Activated T-cell treated with anti-CD3 and anti-CD28 coated beads for 24 hours (primary cell): ENCODE measurements around the gene DCTN3.

Experiments
- DNase-seq: peaks from one replicate; pipeline ENCODE4 v3.0.0-alpha.2; 2020; ENCODE audit warnings: low read depth

DCTN3 gene

DNA sequence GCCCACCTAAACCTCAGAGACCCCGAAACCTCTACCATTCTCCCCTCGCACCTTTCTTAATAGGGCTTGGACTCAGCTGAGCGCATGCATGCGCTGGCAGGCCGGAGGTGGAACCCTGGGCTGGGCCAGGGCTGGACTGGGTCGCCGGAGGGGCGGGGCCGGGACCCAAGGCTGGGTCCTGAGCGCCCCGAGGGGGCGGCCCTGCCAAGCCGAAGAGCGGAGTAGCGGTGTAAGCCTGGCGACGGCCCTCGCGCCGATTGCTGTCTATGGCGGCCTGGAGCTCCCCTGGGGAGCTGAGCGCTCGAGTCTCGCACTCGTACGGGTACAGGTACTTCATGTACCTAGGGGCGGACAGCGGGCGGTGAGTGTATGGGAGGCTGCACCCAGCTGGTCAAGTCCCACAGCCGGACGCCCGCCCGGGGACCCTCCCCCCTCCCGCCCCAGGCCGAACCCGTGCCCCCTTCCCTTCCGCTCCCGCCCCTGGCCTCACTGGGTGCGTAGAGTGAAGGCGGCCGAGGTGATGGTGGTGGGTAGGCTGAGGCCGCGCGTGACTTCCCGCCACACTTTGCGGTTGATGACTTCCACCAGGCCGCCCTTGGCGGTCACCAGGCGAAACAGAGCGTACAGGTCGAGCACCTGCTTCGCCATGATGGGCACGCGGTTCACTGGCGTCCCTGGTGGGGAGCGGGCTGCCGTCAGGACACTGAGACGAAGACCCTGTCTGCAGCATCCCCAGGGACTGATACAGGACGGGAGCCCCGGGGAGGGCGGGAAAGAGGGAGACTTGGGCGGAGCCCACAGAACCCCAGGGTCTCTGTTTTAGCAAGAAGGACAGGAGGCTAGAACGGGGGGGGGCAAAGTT, 3.3 kb upstream of the DCTN3 start:
- no peak for DNase-seq

DNA sequence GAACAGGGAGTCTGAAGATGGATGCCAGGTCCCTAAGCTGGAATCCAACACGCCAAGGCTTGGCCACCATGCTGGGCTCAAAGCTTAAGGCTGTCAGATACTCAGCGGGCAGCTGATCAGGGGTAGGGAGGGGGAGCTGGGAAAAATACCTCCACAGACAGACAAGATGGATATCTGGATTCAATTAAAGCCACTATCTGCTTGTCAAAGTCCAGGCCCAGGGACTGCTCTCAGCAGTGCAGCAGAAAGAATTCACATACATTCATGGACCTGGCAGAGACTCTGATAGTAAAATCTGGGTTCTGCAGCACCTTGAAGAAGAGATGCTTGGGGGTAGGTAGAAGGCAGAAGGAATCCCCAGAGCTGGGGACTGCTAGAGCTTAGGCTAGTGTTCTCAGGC, 5.2 kb downstream of the DCTN3 start:
- DNase-seq: no peak

DNA sequence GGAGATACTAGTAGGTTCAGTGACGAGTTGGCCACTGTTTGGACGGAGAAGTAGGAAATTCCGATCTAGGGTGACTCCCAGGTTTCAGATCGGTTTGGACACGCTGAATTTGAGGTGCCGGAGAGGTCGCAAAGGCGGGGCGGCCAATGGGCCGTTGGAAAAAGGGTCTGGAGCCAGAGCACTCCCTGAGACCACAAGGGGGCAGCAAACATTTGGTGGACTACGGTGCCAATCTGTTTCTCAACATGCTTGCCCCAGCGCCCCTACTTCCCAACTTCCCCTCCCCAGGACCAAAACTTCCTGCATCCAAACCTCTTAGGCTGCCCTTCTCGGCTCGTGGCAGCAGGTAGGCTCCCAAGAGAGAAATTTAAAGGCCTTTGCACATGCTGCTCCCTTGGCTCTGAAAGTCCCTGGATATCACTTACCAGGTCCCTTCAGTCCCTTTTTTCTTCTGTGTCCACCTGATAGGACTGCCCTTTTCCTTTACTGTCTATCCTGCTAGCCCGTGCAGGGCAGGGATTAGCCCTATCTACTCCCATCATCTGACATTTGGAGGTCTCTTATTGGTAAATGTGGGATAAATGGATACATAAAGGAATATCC, 7.4 kb downstream of the DCTN3 start:
- DNase-seq: peak; percentile 63

DNA sequence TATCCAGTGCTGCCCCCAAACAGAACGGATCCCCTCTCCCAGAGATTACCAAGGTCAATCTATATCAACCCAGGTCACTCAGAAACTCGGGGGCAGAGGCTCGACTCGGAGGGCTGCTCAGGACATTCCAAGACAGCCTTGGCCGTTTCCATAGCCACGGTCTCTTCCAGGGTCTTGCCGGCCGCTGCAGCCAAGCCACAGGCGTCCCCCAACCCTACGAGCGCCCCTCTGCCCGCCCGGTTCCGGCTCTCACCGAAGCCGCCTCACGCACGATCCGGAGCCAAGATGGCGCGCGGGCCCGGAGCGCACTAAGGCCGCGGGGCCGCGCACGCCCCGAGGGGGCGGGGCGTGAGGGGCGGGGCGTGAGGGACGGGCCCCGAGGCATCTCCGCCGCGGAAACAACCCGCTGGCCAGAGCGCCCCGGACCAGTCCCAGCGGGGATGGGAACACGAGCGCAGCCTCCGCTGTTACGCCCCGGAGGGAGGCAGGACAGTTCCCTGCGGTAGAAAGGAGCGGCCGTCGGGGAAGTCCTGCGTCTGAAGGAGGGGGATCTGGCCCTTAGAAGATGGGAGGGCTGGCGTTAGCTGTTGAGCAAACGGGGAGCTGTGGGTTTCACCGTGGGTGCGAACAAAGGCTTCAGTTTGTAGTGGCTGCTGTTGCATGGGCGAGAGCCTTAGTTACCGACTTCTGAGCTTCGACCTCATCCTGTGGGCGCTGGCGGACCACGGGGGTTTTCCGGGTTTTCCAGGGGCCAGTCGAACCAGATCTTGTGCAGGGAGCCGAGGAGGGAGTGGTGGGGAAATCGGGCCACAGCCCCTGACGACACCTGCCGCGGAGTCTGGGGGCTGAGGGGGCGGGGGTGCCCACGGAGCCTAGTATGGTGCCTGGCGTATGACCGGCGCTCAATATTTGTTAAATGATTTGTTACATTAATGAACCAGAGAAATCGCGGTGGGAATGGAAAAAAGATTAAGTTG, 8.2 kb downstream of the DCTN3 start, which contains the start of gene RPP25L:
RPP25L (minus strand) TSS at position 287 of the 977 bp plus-strand sequence. CDS start 801 bp downstream, outside the sequence.
- DNase-seq: peak; percentile 83

DNA sequence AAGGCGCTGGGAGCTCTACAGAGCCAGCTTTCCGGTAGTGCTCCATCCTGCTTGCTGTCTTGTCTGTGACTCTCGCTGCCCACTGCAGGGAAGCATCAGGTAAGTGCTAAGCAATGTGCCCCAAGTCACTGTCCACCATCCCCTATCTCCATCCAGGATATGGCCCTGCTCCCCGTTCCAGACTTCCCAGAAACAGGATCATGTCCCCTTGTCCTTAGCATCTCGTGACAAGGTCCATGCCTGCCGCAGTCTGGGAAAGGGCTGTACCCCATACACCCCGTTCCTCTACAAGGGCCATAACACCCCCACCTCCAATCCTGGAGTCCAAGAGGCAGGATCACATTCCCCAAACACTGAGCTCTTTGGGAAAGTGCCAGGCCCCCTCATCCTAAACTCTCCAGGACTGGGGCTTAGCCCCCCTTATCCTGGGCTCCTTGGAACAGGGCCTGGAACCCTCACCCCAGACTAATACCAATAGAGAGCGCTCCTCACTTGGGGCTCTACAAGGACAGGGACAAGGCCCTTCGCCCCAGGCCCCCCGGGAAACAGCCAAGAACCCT, 9.0 kb downstream of the DCTN3 start:
- DNase-seq: no peak

DNA sequence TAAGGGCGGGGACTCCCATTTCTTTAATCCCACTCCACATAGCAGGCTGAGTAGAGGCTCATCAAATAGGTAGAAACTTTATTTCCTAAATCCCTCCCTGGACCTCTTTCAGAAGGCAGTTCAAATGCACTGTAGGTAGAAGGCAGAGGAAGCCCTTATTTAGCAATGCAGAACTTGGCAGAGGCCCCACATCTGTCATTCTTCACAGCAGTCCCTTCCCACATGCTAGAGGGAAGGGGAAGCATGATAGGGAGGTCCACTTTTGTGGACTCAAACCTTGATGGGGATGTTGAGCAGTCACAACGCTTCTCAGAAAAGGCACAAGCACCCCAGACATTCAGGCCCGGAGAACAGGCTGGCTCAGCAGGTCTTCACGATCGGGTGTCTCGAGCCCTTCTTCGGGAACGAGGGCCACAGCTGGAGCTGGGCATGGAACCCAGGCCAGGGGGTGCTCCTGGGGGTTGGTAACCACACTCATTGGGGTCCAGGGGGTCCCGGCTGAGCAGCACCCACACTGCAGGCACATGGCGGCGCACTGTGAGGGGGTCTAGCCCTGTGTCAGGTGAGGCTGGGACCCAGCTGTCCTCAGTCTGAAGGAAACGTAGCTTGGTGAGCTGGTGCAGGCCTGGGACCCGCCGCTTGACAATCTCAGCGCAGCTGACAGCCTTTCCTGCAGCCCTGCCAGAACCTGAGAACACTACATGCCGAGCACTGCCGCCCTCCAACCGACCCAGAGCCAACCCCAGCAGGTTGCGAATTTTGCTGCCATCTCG, 9.7 kb downstream of the DCTN3 start:
- DNase-seq: no peak

DNA sequence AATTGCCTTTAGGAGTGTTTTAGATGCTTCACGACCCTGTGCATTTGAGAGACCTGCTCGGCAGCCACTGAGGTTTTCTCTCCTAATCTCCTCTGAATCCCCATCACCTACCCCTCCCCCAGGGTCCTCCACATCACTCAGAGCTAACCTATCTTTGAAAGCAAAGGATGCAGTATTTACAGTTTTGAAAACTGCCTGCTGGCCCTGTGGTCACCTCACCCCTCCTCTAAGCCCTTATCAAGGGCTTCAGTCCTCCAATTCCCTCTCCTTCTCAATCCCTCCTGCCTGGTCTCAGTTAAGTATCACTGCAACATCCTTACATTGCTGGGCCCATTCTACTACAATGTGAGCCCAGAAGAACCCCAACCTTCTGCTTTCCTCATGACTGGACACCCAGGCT, 13.0 kb downstream of the DCTN3 start:
- no peak for DNase-seq

DNA sequence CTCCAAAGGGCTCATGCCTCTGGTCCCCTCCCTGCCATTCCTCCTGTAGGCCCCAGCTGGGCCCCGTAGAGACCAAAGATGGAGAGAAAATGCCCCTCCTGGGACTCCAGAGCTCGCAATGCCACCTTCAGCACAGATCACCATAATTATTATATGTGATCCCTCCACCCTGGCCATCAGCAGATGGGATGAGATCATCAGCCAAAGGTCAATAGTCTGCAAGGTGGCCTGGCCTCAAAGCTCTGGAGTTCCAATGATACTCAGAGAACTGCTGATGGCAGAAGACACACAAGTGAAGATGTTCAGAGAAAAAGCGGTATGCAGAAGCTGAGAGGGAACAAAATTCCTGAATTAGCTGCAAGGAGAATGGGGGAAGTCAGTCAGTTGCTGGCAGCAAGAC, 13.4 kb downstream of the DCTN3 start:
- DNase-seq: no peak

DNA sequence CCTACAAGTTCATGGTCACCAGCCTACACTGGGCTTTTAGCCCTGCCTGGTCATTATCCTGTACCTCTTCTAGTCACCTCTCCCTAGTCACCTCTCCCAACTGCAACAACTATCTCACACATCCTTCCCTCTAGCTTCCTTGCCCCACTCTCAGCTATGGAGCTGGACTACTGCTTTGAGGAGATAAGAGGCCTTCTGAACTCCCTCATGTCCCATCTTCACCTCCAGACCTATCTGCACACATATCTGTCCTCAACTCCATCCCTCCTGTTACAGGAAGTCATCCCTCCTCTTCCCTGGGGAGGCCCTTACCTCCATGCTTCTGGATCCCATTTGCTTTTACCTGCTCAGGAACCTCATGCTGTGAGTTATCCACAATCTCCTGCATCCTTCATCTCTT, 14.1 kb downstream of the DCTN3 start:
- no peak for DNase-seq

DNA sequence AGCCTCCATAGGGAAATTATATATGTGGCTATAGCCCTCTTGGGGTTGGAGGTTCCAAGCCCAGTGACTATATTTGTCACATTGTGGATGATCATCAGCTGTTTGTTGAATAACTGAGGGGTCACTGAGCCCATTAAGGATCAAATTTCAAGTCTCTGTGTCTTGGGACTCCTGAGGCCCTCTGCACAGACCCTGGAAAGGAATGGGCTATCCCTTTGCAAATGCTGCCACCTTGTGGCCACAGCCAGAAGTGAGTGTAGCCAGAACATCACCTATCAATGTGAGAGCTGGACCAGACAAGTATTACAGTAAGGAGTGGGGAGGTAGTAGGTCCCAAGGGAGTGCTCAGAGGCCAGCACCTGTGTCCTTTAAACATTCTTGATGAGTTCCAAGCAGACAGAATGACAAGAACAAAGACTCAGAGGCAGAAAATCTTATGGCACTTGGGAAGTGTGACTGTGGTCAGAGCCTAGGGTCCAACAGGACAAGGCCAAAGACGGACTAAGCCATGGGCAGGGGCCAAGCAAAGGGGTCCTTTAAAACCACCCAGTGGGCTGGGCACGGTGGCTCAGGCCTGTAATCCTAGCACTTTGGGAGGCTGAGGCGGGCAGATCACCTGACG, 16.6 kb downstream of the DCTN3 start:
- peak; percentile 74 for DNase-seq

DNA sequence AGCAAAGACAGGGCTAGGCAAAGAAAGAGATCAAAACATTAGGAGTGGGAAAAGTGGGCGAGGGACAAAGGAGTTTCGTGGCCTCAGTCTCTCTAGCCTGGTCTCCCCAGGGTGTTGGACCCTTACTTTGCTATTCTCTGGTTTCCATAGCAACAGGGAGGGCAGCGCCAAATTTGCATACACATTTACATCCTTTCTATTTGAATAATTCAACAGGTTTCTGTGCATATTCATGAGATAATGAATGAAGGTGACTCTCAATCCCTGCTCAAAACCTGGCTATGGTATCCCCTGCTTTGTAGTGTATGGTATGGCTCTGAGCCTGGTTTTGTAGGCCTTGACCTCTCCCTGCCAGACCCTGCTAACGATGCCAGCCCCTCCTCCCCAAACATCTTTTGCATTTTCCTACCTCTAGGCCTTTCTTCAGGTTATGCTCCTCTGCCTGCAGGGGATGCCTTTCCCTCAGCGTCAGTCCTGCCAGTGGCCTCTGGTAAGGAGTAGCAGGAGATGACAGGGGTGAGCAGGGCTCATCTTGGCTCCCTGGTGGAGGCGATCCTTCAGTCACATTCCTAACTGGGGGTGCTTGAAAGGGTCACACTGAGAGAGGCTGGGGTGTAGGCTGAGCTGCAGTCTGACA, 18.2 kb downstream of the DCTN3 start:
- no peak for DNase-seq

DNA sequence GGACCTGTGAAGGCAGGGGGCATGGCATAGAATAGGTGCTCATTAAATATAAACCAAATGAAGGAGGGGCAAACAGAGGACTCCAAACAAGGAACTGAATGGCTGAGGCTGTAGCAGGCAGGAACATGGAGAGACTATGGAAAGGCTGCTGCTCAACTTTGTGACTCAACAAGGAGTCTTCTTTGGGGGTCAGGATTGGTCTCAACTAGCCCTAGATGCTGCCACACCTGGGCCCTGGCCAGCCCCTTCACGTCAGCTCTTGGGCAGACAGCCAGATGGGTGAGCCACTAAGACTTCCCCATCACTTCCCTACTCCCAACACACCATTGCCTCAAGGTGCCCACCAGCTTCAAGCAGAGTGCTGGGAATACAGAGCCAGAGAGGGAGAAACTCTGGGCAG, 19.4 kb downstream of the DCTN3 start:
- no peak for DNase-seq

DNA sequence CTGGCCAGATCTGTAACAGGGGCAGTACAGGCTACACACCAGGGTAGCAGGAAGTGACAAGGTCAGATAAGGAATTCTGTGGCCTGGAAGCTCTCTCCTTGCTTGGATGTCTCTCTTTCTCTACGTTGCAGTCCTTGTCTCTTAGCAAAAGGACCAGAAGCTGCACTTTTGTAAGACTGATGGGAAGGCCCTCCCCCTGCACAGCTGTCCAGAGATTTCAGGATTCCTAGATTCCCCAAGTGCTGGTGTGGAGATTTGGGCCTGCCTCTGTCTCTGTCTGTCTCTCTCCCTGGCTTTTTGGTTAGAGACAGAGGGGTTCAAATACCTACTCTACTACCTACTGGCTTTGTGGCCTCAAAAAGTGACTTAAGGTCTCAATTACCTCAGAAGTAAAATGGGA, 20.7 kb downstream of the DCTN3 start:
- no peak for DNase-seq

DNA sequence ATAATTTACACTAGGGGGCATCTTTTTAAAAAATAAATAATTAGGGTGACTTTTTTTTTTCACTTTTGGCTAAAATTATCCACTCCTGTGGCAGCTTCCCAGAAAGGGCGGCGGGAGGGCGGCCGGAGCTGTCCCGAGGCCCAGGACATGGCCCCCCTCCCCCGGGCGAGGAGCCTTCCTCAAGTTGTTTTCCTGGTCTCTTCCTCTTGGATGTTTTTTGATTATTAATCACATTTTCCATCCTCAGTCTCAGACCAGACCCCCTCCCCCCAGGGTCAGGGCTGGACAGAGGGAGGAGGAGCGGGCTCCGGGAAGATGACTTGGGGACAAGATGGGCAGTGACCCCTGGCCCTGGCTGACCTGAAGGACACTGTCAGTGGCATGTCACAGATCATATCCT, 26.1 kb downstream of the DCTN3 start:
- no peak for DNase-seq

DNA sequence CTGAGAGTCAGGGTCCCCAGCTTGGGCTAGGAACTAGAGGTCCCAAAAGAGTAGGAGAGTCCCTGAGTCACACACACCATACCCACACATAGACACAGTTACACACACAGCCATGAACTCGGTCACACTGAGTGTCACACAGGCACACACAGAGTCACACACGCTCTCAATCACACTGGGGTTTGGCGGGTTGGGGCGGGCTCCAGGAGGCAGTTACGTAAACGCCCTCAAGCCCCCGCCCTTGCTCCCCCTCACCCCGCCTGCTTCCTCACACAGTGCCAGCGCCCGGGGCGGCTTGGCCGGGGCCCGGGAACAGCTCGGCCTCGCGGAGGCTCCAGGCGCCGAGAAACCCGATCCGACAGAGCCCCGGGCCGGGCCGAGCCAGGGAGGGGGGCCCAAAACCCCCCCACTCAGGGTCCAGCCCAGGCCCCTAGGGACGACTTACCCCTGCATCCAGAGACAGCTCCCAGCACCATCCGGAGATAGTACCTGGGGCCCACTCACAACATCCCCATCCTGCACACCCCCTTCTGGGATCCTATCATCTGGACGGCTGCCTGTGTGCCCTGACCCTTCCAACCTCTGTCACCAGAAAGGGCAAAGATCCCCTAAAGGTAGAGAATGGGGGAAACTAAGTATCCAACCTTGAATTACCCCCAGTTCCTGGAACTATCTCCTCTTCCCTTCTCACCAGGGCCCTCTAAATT, 27.2 kb downstream of the DCTN3 start:
- DNase-seq: no peak

DNA sequence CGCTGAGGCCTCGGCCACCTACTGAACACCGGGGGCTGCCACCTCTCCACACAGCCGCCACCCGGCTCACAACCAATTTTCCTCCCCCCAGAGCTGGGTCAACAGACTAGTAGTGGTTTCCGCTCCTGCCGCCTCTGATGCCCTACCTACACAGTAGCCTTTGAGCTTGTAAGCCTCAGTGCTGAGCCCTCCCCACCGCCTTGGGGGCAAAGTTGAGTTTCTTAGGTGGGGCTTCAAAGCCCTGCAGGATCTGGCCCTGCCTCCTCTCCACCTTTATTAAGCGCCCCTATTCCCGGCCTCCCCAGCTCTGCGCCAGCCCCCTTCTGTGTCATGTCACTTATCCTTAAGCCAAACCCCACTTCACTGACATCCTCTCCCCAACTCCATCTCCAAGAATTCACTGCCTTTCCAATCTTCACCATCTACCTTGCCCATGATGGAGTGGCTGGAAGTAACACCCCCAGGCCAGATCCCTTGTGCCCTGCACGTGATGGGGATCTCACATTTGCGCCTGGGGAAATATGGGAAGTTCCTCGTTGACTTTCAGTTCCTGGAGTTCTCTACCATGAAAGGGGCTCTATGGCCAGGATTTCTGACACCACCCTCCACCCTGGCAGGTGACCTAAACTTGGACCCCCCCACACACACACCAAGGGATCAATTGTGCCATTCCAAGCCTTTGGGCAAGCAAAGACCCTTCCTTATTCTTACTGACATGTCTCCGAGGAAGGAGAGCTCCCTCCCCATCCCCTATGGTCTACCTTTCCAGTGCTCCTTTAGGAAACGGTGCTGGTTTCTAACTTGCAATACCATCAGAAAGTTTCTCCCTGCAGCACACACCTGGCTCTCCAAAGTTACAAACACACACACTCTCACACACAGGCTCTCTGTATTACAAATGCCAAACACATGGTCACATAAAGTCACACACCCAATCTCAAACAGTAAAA, 28.1 kb downstream of the DCTN3 start:
- no peak for DNase-seq

DNA sequence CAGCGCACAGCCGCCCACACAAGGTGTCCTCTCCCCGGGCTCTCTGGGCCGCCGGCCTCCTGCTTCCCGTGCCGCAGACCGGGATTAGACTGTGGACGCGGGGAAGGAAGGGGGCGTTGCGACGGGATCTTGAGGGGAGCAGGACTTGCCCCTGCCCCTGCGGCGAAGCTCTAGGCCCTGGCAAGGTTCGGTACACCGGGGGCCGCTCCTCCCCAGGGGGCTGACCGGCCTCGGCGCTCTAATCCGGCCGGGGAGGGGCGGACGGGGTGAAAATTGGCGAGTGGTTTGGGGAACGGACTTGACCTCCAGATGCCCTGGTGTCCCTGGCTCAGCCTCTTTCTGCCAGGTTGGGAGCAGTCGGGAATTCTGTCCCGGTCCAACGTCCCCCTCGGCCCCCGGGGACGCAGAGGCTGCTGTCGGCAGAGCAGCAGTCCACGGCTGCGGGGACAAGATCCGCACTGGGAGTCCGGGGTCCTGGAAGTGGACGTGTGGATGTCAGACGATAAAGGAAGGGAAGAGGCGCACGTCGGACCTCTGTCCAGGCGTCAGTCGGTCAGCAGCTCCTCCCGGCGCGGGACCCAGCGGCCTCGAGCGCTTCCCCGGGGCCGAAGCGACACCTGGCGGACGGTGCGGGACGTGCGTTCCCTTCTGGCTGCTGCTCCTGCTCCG, 28.9 kb downstream of the DCTN3 start:
- DNase-seq: peak; percentile 71
